ENCODE measurements around the gene ICAM4. TPM values are rescaled to one million over a fixed set of nuclear protein-coding genes. Genes with fewer than 3 reads are reported as not detected.
A peak's percentile ranks its signal among the peaks of the same experiment; 100 is the strongest.

Gene ICAM4
- total and polyA plus RNA-seq, 9 of the 15 experiments (the other 6 are each of a cell fraction or from before 2014, with no cell fraction given): 14.1 to 86.1 (median 29.6) TPM

- 8% methylated on average over 24 of the region's 37 CpGs for whole genome bisulfite sequencing (ENCODE audit: insufficient coverage, low coverage, missing lambda C conversion rate)
- Histone ChIP-seq H3K27me3 (ENCODE audit: control insufficient read depth in 2 of 2, insufficient read depth in 2 of 2, low read length in 2 of 2) (no peaks in the 10 kb centered on the region), H3K4me2 (ENCODE audit: insufficient read depth, low read length) (peak overlapping the region; percentile 76), H3K36me3 (ENCODE audit: control insufficient read depth, insufficient read depth, low read length) (peaks cover 22% of the 10 kb centered on the region; the same call in 2 of the 3 replicates), H3K27ac (ENCODE audit: extremely low read depth, low read depth, low read length) (peak overlapping the region; percentile 81), H3K4me3 (peak overlapping the region; percentile 48), H3K79me2 (ENCODE audit: control insufficient read depth, insufficient read depth, low read length) (peaks cover 30% of the 10 kb centered on the region), H4K20me1 (replicated peaks; ENCODE audit: control insufficient read depth, insufficient read depth, low read length) (no peaks in the 10 kb centered on the region), H3K9ac (ENCODE audit: insufficient read depth in 1 of 2, low read depth in 2 of 2, low read length in 2 of 2) (peak overlapping the region; percentile 73 to 93), H3K4me1 (replicated peaks in 1 of 2; ENCODE audit: control insufficient read depth in 2 of 2, insufficient read depth in 2 of 2, low read length in 2 of 2) (peaks cover 16 to 33% of the 10 kb centered on the region in 2 experiments; a peak in 4 of 5 replicates), H2AFZ (ENCODE audit: low read depth, low read length) (peak overlapping the region; percentile 91), H3K9me3 (replicated peaks; ENCODE audit: control insufficient read depth, insufficient read depth, low read depth, low read length) (no peaks in the 10 kb centered on the region), H3K9me1 (ENCODE audit: control insufficient read depth, insufficient read depth, low read length) (no peaks in the 10 kb centered on the region)
- no TSS peak for BruUV-seq (replicated peaks)
- FAIRE-seq (no peak), DNase-seq (ENCODE audit: extremely low read depth in 1 of 4, low spot score in 3 of 4) (peak; percentile 48 to 76 (median 70)), ATAC-seq (peak; percentile 65)
- ChIA-PET POLR2A (interaction anchor here (0.6 to 3.7 kb wide), 16 partner anchors 10 to 386 kb away, joined by 3 to 74 read pairs (median 4); partner anchors contain the start of genes FDX2, ICAM4, ICAM5 and PPAN), CTCF (ENCODE audit: low intra/inter-chr PET ratio) (interaction anchor here (3.9 kb wide), 1 partner anchor 119 kb away, joined by 77 read pairs; no protein-coding TSS in a partner anchor)
- intact Hi-C loops (cut with micrococcal nuclease) (loop anchor here (1.0 to 2.0 kb wide), 2 partner anchors 19 to 111 kb away; partner anchors contain the start of genes ICAM5 and TYK2), in situ Hi-C loops (cut with MboI) (loop anchor here (5.0 kb wide), 1 partner anchor 117 kb away; no protein-coding TSS in a partner anchor)
- TF ChIP-seq HINFP (tag; conservative IDR thresholded peaks at IDR 0.05; ENCODE audit: low read depth) (no peak), KAT2B (IDR thresholded peaks at IDR 0.05; ENCODE audit: low read depth, low read length) (no peak), THRA (IDR thresholded peaks at IDR 0.05) (no peak), POU5F1 (IDR thresholded peaks at IDR 0.05; ENCODE audit: borderline replicate concordance, low read depth, low read length, partially characterized antibody) (no peak), ZNF717 (CRISPR knock-in tag; IDR thresholded peaks at IDR 0.05) (no peak), KLF10 (CRISPR knock-in tag; IDR thresholded peaks at IDR 0.05) (no peak), CBFB (CRISPR knock-in tag; IDR thresholded peaks at IDR 0.05) (peak; percentile 31; the same call in 1 of the 2 replicates), CUX1 (CRISPR knock-in tag; IDR thresholded peaks at IDR 0.05) (no peak), ZBED1 (IDR thresholded peaks at IDR 0.05) (no peak), POLR2AphosphoS2 (IDR thresholded peaks at IDR 0.05; ENCODE audit: low read length) (no peak), BRCA1 (IDR thresholded peaks at IDR 0.05) (no peak), BRCA1 (CRISPR knock-in tag; IDR thresholded peaks at IDR 0.05) (no peak), BHLHE40 (IDR thresholded peaks at IDR 0.05; ENCODE audit: low read length) (0 out of 2 replicates have a peak, but pooled peaks have one; percentile 26), POLR2A (conservative IDR thresholded peaks at IDR 0.05) (no peak), NFRKB (IDR thresholded peaks at IDR 0.05; ENCODE audit: low read depth) (0 out of 2 replicates have a peak, but pooled peaks have one; percentile 24), EGR1 (conservative IDR thresholded peaks at IDR 0.05) (peak; percentile 31; the same call in 1 of the 2 replicates), RB1 (IDR thresholded peaks at IDR 0.05; ENCODE audit: low read depth) (0 out of 2 replicates have a peak, but pooled peaks have one; percentile 18)
These were observed 16.6 kb upstream of the ICAM4 start for GRCh38 chr19:10270180-10270615.
